ENCODE data around the gene RNFT1.

DNA sequence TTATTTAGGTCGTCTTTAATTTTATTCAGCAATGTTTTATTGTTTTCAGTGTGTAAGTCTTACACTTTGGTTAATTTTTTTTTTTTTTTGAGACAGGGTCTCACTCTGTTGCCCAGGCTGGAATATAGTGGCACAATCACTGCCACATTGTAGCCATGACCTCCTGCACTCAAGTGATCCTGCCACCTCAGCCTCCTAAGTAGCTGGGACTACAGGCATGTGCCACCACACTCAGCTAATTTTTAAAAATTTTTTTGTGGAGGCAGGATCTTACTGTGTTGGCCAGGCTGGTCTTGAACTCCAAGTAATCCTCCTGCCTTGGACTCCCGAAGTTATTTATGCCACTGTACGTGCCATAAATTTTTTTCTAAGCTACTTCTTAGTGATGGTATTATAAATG lies 57.1 kb downstream of the RNFT1 start:
- no peak for TF ChIP-seq POLR2AphosphoS5 (IDR thresholded peaks at IDR 0.05)
- TF ChIP-seq POLR2A (IDR thresholded peaks at IDR 0.05), result no peak
- TF ChIP-seq EP300 (IDR thresholded peaks at IDR 0.05), result no peak

Data from upper lobe of left lung (tissue), 4 donors.